OCI-LY3 (cell line): ENCODE results near the gene WDFY1.

Experiments
- H2AFZ ChIP-seq: fragments of 200-600, 300-600 bp; shearing (Covaris generic); 2 replicates; pipeline ENCODE4 v1.6.0; 2014; ENCODE audit warnings: antibody characterized with exemption, low read depth, low read length
- H3K27ac ChIP-seq: fragments of 200-600, 300-600 bp; sonication (generic); 2 replicates; pipeline ENCODE4 v1.5.1; 2014; ENCODE audit warnings: mild to moderate bottlenecking, low read length, moderate library complexity, mixed read lengths
- H3K27me3 ChIP-seq: fragments of 200-600, 300-600 bp; sonication (generic); 2 replicates; pipeline ENCODE4 v1.6.1; 2014; ENCODE audit warnings: low read depth, low read length, mixed read lengths
- H3K36me3 ChIP-seq: fragments of 200-600, 300-600 bp; sonication (generic); replicated peaks from 2 replicates; pipeline ENCODE3; 2014; ENCODE audit warnings: low read depth, low read length, mixed read lengths
- H3K4me1 ChIP-seq: fragments of 300-600, 200-600 bp; sonication (generic); 2 replicates; pipeline ENCODE4 v1.6.1; 2014; ENCODE audit warnings: low read length, mixed read lengths
- H3K4me2 ChIP-seq: fragments of 200-600, 300-600 bp; sonication (generic); 2 replicates; pipeline ENCODE4 v1.6.1; 2014; ENCODE audit warnings: low read length, mixed read lengths
- H3K4me3 ChIP-seq: fragments of 300-600, 200-600 bp; sonication (generic); 2 replicates; pipeline ENCODE4 v1.5.1; 2014; ENCODE audit warnings: antibody characterized with exemption, mild to moderate bottlenecking, low read length, moderate library complexity
- H3K79me2 ChIP-seq: fragments of 300-600, 200-600 bp; shearing (Covaris generic); 2 replicates; pipeline ENCODE4 v1.6.1; 2014; ENCODE audit warnings: mild to moderate bottlenecking, low read length, mixed read lengths
- H3K9ac ChIP-seq: fragments of 300-600, 200-600 bp; shearing (Covaris generic); 2 replicates; pipeline ENCODE4 v1.6.0; 2014; ENCODE audit warnings: mild to moderate bottlenecking, low read length, moderate library complexity
- H3K9me3 ChIP-seq: fragments of 200-600, 300-600 bp; shearing (Covaris generic); 2 replicates; pipeline ENCODE4 v1.6.1; 2014; ENCODE audit warnings: low read length, mixed read lengths; ENCODE audit not compliant: insufficient read depth
- H4K20me1 ChIP-seq: fragments of 200-600, 300-600 bp; sonication (generic); 2 replicates; pipeline ENCODE4 v1.6.1; 2016; ENCODE audit warnings: low read length, mixed read lengths; ENCODE audit not compliant: insufficient read depth
- CTCF ChIP-seq: fragments of 200-600, 300-600 bp; sonication (generic); IDR thresholded peaks from 2 replicates; pipeline ENCODE4 v1.5.1; 2014; ENCODE audit warnings: antibody characterized with exemption, low read length, low read depth
- EZH2phosphoT487 ChIP-seq: fragments of 200-600 bp; shearing (Covaris generic); IDR thresholded peaks from 2 replicates; pipeline ENCODE4 v1.6.1; 2018; ENCODE audit warnings: antibody characterized with exemption, mixed run types, low read depth

WDFY1 gene

GRCh38 chr2:223852281-223852795, 92.8 kb downstream of the WDFY1 start:
- H3K27ac ChIP-seq = no peak overlapping the region
- no peaks in the 10 kb centered on the region for H3K79me2 ChIP-seq
- no peak overlapping the region for H2AFZ ChIP-seq
- H3K4me2 ChIP-seq = no peak overlapping the region
- TF ChIP-seq EZH2phosphoT487 (no peak), CTCF (no peak)
- no peak overlapping the region for H3K4me3 ChIP-seq
- peaks cover 4% of the 10 kb centered on the region for H3K36me3 ChIP-seq
- H3K9me3 ChIP-seq = no peaks in the 10 kb centered on the region
- peaks cover 3% of the 10 kb centered on the region; the same call in 1 of the 2 replicates for H3K4me1 ChIP-seq
- H4K20me1 ChIP-seq = no peaks in the 10 kb centered on the region
- no peak overlapping the region for H3K9ac ChIP-seq
- no peaks in the 10 kb centered on the region for H3K27me3 ChIP-seq

- Histone ChIP-seq H3K4me1 (no peaks in the 10 kb centered on the region), H3K9me3 (no peaks in the 10 kb centered on the region), H3K9ac (no peak overlapping the region), H3K4me3 (no peak overlapping the region), H3K79me2 (no peaks in the 10 kb centered on the region), H4K20me1 (no peaks in the 10 kb centered on the region), H3K4me2 (no peak overlapping the region), H3K27ac (no peak overlapping the region), H3K27me3 (no peaks in the 10 kb centered on the region), H2AFZ (no peak overlapping the region), H3K36me3 (peaks cover 4% of the 10 kb centered on the region)
- TF ChIP-seq EZH2phosphoT487 = no peak
- TF ChIP-seq CTCF = no peak
Measured at GRCh38 chr2:223847410-223847809, 97.7 kb downstream of the WDFY1 start.

- Histone ChIP-seq H3K4me1 (no peaks in the 10 kb centered on the region), H3K4me2 (no peak overlapping the region), H3K79me2 (no peaks in the 10 kb centered on the region), H3K27me3 (no peaks in the 10 kb centered on the region), H3K9ac (no peak overlapping the region), H2AFZ (no peak overlapping the region), H3K4me3 (no peak overlapping the region), H4K20me1 (no peaks in the 10 kb centered on the region), H3K36me3 (peaks cover 4% of the 10 kb centered on the region), H3K9me3 (no peaks in the 10 kb centered on the region), H3K27ac (no peak overlapping the region)
- TF ChIP-seq CTCF (no peak), EZH2phosphoT487 (no peak)
Measured at GRCh38 chr2:223846515-223846914, 98.6 kb downstream of the WDFY1 start.

GRCh38 chr2:223841436-223842190, 103.5 kb downstream of the WDFY1 start:
- peaks cover 4% of the 10 kb centered on the region; the same call in 1 of the 2 replicates for H3K79me2 ChIP-seq
- H3K9ac ChIP-seq = no peak overlapping the region
- H3K4me3 ChIP-seq = no peak overlapping the region
- H3K9me3 ChIP-seq = no peaks in the 10 kb centered on the region
- H4K20me1 ChIP-seq = no peaks in the 10 kb centered on the region
- no peak overlapping the region for H3K4me2 ChIP-seq
- TF ChIP-seq CTCF = no peak
- no peak for TF ChIP-seq EZH2phosphoT487
- no peaks in the 10 kb centered on the region for H3K27me3 ChIP-seq
- H3K36me3 ChIP-seq = no peaks in the 10 kb centered on the region
- H3K4me1 ChIP-seq = no peaks in the 10 kb centered on the region
- no peak overlapping the region for H3K27ac ChIP-seq
- no peak overlapping the region for H2AFZ ChIP-seq
